DND-41 (cell line): ENCODE results near the gene PTPRN2.

Experiments used
- ATAC-seq: fragments of 200-7000 bp; cut with Tn5 transposase; 3 replicates; pipeline ENCODE4 v1.9.1; 2021; ENCODE audit warnings: low read depth; ENCODE audit not compliant: insufficient read depth
- DNase-seq: peaks from one replicate; pipeline ENCODE4 v3.0.0-alpha.2; 2020
- H2AFZ ChIP-seq: 2 replicates; pipeline ENCODE4 v1.6.0; 2012; ENCODE audit warnings: low read depth, low read length
- H3K27ac ChIP-seq: 2 replicates; pipeline ENCODE4 v1.5.1; 2012; ENCODE audit warnings: low read length, inconsistent platforms
- H3K27me3 ChIP-seq: fragments of 200-600 bp; sonication (generic); 2 replicates; pipeline ENCODE4 v1.6.0; 2012; ENCODE audit warnings: low read length, mild to moderate bottlenecking, inconsistent platforms; ENCODE audit not compliant: insufficient read depth, poor library complexity
- H3K36me3 ChIP-seq: 2 replicates; pipeline ENCODE4 v1.5.1; 2012; ENCODE audit warnings: low read length, inconsistent platforms; ENCODE audit not compliant: insufficient read depth
- H3K4me1 ChIP-seq: 2 replicates; pipeline ENCODE4 v1.5.1; 2012; ENCODE audit warnings: mild to moderate bottlenecking, low read length; ENCODE audit not compliant: insufficient read depth
- H3K4me2 ChIP-seq: 2 replicates; pipeline ENCODE4 v1.6.0; 2012; ENCODE audit warnings: mild to moderate bottlenecking, moderate library complexity, low read length, inconsistent platforms; ENCODE audit not compliant: insufficient read depth
- H3K4me3 ChIP-seq, 2 experiments: fragments of 200-600 bp in 1 of 2; shearing (Covaris generic) in 1 of 2; 2 replicates each; pipeline ENCODE4 v1.5.1; 2012 to 2016; ENCODE audit warnings: inconsistent platforms in 2 of 2, low read length in 2 of 2, mild to moderate bottlenecking in 2 of 2, low read depth in 1 of 2, moderate library complexity in 1 of 2
- H3K79me2 ChIP-seq: 2 replicates; pipeline ENCODE4 v1.6.0; 2012; ENCODE audit warnings: low read length, inconsistent platforms; ENCODE audit not compliant: insufficient read depth
- H3K9ac ChIP-seq: 2 replicates; pipeline ENCODE4 v1.6.0; 2012; ENCODE audit warnings: low read depth, mild to moderate bottlenecking, inconsistent platforms, low read length, moderate library complexity
- H3K9me3 ChIP-seq: 2 replicates; pipeline ENCODE4 v1.5.1; 2012; ENCODE audit warnings: low read length, moderate library complexity, mild to moderate bottlenecking, inconsistent platforms; ENCODE audit not compliant: insufficient read depth, severe bottlenecking
- H4K20me1 ChIP-seq: 2 replicates; pipeline ENCODE4 v1.6.0; 2012; ENCODE audit warnings: low read length; ENCODE audit not compliant: insufficient read depth
- EZH2 ChIP-seq: IDR thresholded peaks from 3 replicates; pipeline ENCODE4 v1.6.1; 2012; ENCODE audit warnings: borderline replicate concordance, low read depth, mild to moderate bottlenecking, moderate library complexity, low read length, inconsistent platforms; ENCODE audit not compliant: severe bottlenecking
- TF ChIP-seq, protein P1 (sequence below): IDR thresholded peaks from 2 replicates; pipeline ENCODE4 v1.5.1; 2012; ENCODE audit warnings: borderline replicate concordance, low read length, moderate library complexity, mild to moderate bottlenecking; ENCODE audit not compliant: poor library complexity, severe bottlenecking; ENCODE audit errors: extremely low read depth

The PTPRN2 gene

DNA sequence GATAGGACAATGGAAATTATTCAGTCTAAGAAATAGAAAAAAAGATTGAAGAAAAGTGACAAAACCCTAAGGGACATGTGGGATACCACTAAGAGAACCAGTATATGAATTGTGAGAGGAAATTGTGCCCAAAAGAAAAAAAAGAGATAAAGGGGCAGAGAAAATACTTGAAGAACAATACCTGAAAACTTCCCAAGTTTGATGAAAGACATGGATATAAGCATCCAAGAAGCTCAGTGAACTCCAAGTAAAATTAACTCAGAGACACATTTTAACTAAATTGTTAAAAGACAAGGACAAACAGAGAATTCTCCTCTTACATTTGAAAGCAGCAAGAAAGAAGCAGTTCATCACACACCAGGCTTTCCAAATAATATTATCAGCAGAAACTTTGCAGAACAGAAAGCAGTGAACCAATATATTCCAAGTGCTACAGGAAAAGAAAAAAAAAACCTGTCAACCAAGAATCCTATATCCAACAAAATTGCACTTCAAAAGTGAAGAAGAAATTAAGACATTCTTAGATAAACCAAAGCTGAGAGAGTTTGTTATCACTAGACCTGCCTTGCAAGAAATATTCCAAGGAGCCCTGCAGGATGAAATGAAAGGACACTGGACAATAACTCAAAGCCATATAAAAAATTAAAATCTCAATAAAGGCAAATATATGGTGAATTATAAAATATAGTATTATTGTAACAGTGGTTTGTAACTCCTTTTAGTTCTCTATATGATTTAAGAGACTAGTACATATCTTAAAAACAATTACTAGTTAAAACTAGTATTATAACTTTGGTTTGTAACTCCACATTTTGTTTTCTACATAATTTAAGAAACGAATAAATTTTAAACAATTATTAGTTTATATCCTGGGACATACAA, 470.0 kb downstream of the PTPRN2 start:
- no peak overlapping the region for H3K9ac ChIP-seq
- H3K4me1 ChIP-seq: no peaks in the 10 kb centered on the region
- ATAC-seq (no peak), DNase-seq (no peak)
- H3K27ac ChIP-seq: no peak overlapping the region
- H3K4me3 ChIP-seq: no peak overlapping the region
- H3K9me3 ChIP-seq: peaks cover 14% of the 10 kb centered on the region
- H3K79me2 ChIP-seq: no peaks in the 10 kb centered on the region
- H3K27me3 ChIP-seq: no peaks in the 10 kb centered on the region
- no peaks in the 10 kb centered on the region for H4K20me1 ChIP-seq
- no peaks in the 10 kb centered on the region for H3K36me3 ChIP-seq
- no peak overlapping the region for H3K4me2 ChIP-seq
- no peak overlapping the region for H2AFZ ChIP-seq
- no peak for TF ChIP-seq EZH2
- TF ChIP-seq, protein P1, sequence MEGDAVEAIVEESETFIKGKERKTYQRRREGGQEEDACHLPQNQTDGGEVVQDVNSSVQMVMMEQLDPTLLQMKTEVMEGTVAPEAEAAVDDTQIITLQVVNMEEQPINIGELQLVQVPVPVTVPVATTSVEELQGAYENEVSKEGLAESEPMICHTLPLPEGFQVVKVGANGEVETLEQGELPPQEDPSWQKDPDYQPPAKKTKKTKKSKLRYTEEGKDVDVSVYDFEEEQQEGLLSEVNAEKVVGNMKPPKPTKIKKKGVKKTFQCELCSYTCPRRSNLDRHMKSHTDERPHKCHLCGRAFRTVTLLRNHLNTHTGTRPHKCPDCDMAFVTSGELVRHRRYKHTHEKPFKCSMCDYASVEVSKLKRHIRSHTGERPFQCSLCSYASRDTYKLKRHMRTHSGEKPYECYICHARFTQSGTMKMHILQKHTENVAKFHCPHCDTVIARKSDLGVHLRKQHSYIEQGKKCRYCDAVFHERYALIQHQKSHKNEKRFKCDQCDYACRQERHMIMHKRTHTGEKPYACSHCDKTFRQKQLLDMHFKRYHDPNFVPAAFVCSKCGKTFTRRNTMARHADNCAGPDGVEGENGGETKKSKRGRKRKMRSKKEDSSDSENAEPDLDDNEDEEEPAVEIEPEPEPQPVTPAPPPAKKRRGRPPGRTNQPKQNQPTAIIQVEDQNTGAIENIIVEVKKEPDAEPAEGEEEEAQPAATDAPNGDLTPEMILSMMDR: no peak

DNA sequence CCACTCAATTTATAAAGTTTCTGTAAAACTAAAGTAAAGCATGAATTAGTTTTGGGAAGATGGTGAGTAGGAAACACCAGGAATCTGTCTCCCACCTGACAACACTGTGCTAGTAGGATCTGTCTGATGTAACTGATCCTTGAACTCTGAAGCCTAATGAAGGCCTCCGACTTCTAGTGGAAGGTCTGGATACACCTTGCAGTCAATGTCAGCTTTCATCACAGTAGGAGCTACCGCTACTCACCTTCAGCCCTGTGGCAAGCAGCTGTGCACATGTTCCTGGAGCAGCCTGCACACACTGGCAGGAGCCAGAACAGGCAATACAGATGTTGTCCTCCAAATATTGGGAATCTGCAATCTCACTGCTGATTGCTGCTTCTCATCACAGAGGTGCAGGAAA, 471.4 kb downstream of the PTPRN2 start:
- no peaks in the 10 kb centered on the region for H3K4me1 ChIP-seq
- no peaks in the 10 kb centered on the region for H3K27me3 ChIP-seq
- peaks cover 14% of the 10 kb centered on the region for H3K9me3 ChIP-seq
- no peaks in the 10 kb centered on the region for H3K36me3 ChIP-seq
- no peaks in the 10 kb centered on the region for H4K20me1 ChIP-seq
- H3K79me2 ChIP-seq: no peaks in the 10 kb centered on the region
- no peak overlapping the region for H2AFZ ChIP-seq
- DNase-seq (no peak), ATAC-seq (no peak)
- no peak for TF ChIP-seq EZH2
- TF ChIP-seq, protein P1: no peak
- H3K27ac ChIP-seq: no peak overlapping the region
- H3K4me3 ChIP-seq: no peak overlapping the region
- H3K4me2 ChIP-seq: no peak overlapping the region
- H3K9ac ChIP-seq: no peak overlapping the region

GRCh38 chr7:158114056-158114850, 473.4 kb downstream of the PTPRN2 start:
- H3K79me2 ChIP-seq: no peaks in the 10 kb centered on the region
- no peak overlapping the region for H2AFZ ChIP-seq
- H3K4me3 ChIP-seq: no peak overlapping the region
- H3K9me3 ChIP-seq: peaks cover 14% of the 10 kb centered on the region
- no peak overlapping the region for H3K27ac ChIP-seq
- H3K4me1 ChIP-seq: no peaks in the 10 kb centered on the region
- no peak for TF ChIP-seq EZH2
- TF ChIP-seq, protein P1: no peak
- H4K20me1 ChIP-seq: no peaks in the 10 kb centered on the region
- no peak for ATAC-seq
- DNase-seq: no peak
- no peaks in the 10 kb centered on the region for H3K27me3 ChIP-seq
- H3K9ac ChIP-seq: no peak overlapping the region
- H3K4me2 ChIP-seq: no peak overlapping the region
- H3K36me3 ChIP-seq: no peaks in the 10 kb centered on the region
